Glutamatergic neuron (in vitro differentiated cells): ENCODE results near the gene ATP8A2. TPM values are rescaled to one million over a fixed set of nuclear protein-coding genes. Genes with fewer than 3 reads are reported as not detected.

Experiments
- DNase-seq: peaks from one replicate; pipeline ENCODE4 v3.0.0; 2022
- H3K27ac Mint-ChIP-seq: one replicate; pipeline ENCODE4 v1.8.0; 2020; ENCODE audit warnings: mild to moderate bottlenecking, mixed read lengths, inconsistent platforms; ENCODE audit not compliant: unreplicated experiment
- H3K27me3 Mint-ChIP-seq: one replicate; pipeline ENCODE4 v1.8.0; 2020; ENCODE audit warnings: mild to moderate bottlenecking, moderate library complexity, mixed read lengths, inconsistent platforms; ENCODE audit not compliant: unreplicated experiment
- H3K36me3 Mint-ChIP-seq: one replicate; pipeline ENCODE4 v1.8.0; 2020; ENCODE audit warnings: mild to moderate bottlenecking, mixed read lengths, inconsistent platforms; ENCODE audit not compliant: unreplicated experiment
- H3K4me1 Mint-ChIP-seq: one replicate; pipeline ENCODE4 v1.8.0; 2020; ENCODE audit warnings: mild to moderate bottlenecking, low read depth, mixed read lengths, inconsistent platforms; ENCODE audit not compliant: unreplicated experiment
- H3K4me3 Mint-ChIP-seq: one replicate; pipeline ENCODE4 v1.8.0; 2020; ENCODE audit warnings: mild to moderate bottlenecking, mixed read lengths, inconsistent platforms; ENCODE audit not compliant: unreplicated experiment
- H3K9me3 Mint-ChIP-seq: one replicate; pipeline ENCODE4 v1.8.0; 2020; ENCODE audit warnings: mild to moderate bottlenecking, moderate library complexity, mixed read lengths, inconsistent platforms; ENCODE audit not compliant: unreplicated experiment
- total RNA-seq: library from RNA; stranded (reverse); fragmentation: NEBNext Ultra II Directional; extraction: Animal tissue kit (Norgen Biotek cat#: 25700); gene quantifications from one replicate; pipeline ENCODE4 v1.2.1, GENCODE V29; 2021; ENCODE audit not compliant: unreplicated experiment
- TF ChIP-seq, protein P1 (sequence below): fragments of 200-600 bp; sonication (generic); IDR thresholded peaks from one replicate; pipeline ENCODE4 v1.5.0; 2021; ENCODE audit not compliant: partially characterized antibody, unreplicated experiment

ATP8A2 gene
- total RNA-seq, 1 donor from 2014 or later = 70.1 TPM

GRCh38 chr13:25988661-25989060, 616.9 kb downstream of the ATP8A2 start:
- peaks cover 1% of the 10 kb centered on the region for H3K27me3 Mint-ChIP-seq
- no peaks in the 10 kb centered on the region for H3K9me3 Mint-ChIP-seq
- TF ChIP-seq, protein P1, sequence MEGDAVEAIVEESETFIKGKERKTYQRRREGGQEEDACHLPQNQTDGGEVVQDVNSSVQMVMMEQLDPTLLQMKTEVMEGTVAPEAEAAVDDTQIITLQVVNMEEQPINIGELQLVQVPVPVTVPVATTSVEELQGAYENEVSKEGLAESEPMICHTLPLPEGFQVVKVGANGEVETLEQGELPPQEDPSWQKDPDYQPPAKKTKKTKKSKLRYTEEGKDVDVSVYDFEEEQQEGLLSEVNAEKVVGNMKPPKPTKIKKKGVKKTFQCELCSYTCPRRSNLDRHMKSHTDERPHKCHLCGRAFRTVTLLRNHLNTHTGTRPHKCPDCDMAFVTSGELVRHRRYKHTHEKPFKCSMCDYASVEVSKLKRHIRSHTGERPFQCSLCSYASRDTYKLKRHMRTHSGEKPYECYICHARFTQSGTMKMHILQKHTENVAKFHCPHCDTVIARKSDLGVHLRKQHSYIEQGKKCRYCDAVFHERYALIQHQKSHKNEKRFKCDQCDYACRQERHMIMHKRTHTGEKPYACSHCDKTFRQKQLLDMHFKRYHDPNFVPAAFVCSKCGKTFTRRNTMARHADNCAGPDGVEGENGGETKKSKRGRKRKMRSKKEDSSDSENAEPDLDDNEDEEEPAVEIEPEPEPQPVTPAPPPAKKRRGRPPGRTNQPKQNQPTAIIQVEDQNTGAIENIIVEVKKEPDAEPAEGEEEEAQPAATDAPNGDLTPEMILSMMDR = no peak
- H3K4me1 Mint-ChIP-seq = peaks cover 4% of the 10 kb centered on the region
- no peak overlapping the region for H3K4me3 Mint-ChIP-seq
- peaks cover 2% of the 10 kb centered on the region for H3K36me3 Mint-ChIP-seq
- DNase-seq = no peak
- no peak overlapping the region for H3K27ac Mint-ChIP-seq

DNA sequence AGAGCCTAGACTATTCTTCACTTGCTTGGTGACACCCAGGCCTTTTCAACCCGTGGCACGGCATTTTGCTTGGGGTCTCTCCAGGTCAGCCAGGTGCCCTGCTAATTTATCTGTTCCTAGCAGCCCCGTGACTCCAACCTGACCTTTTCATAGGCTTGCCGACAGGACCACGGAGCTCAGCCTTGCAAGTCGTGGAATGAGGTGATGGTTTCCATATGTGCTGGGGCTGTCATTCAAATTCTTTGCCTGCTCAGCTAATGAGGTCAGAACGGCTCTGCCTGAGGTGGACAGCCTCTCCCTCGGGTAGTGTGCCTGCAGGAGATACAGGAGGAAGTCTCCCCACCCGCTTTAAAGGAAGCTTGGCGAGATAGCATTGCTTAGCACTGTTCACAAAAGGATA, 619.0 kb downstream of the ATP8A2 start:
- Mint-ChIP-seq H3K27ac (no peak overlapping the region), H3K4me1 (peaks cover 4% of the 10 kb centered on the region), H3K27me3 (peaks cover 1% of the 10 kb centered on the region), H3K9me3 (peaks cover 5% of the 10 kb centered on the region), H3K36me3 (peaks cover 16% of the 10 kb centered on the region), H3K4me3 (no peak overlapping the region)
- no peak for DNase-seq
- TF ChIP-seq, protein P1 = no peak

GRCh38 chr13:25992076-25992475, 620.3 kb downstream of the ATP8A2 start:
- H3K9me3 Mint-ChIP-seq = peaks cover 5% of the 10 kb centered on the region
- H3K4me3 Mint-ChIP-seq = no peak overlapping the region
- H3K27me3 Mint-ChIP-seq = peaks cover 1% of the 10 kb centered on the region
- DNase-seq = no peak
- H3K4me1 Mint-ChIP-seq = peaks cover 4% of the 10 kb centered on the region
- H3K27ac Mint-ChIP-seq = no peak overlapping the region
- H3K36me3 Mint-ChIP-seq = peaks cover 16% of the 10 kb centered on the region
- TF ChIP-seq, protein P1 = no peak

GRCh38 chr13:26007261-26008125, 635.7 kb downstream of the ATP8A2 start:
- Mint-ChIP-seq H3K27me3 (no peaks in the 10 kb centered on the region), H3K4me1 (no peaks in the 10 kb centered on the region), H3K27ac (no peak overlapping the region), H3K36me3 (peaks cover 19% of the 10 kb centered on the region), H3K9me3 (no peaks in the 10 kb centered on the region), H3K4me3 (no peak overlapping the region)
- TF ChIP-seq, protein P1 = no peak
- no peak for DNase-seq

- no peak for DNase-seq
- no peaks in the 10 kb centered on the region for H3K36me3 Mint-ChIP-seq
- H3K27me3 Mint-ChIP-seq = no peaks in the 10 kb centered on the region
- no peaks in the 10 kb centered on the region for H3K9me3 Mint-ChIP-seq
- no peak overlapping the region for H3K4me3 Mint-ChIP-seq
- no peaks in the 10 kb centered on the region for H3K4me1 Mint-ChIP-seq
- TF ChIP-seq, protein P1 = no peak
- no peak overlapping the region for H3K27ac Mint-ChIP-seq
Observed at GRCh38 chr13:26010487-26011207, 638.9 kb downstream of the ATP8A2 start.
